IMR-90 (cell line): ENCODE data around the gene UBE2E2.

Source experiments
- CEBPB ChIP-seq: IDR thresholded peaks from 2 replicates; pipeline ENCODE4 v1.6.1; 2012; ENCODE audit warnings: low read depth, low read length, improper control_type of control experiment
- CTCF ChIP-seq: conservative IDR thresholded peaks from 2 replicates; pipeline ENCODE4 v1.5.1; 2012; ENCODE audit warnings: mild to moderate bottlenecking, low read depth, low read length, improper control_type of control experiment
- MAFK ChIP-seq: IDR thresholded peaks from 2 replicates; pipeline ENCODE4 v1.6.1; 2012; ENCODE audit warnings: low read depth, low read length, improper control_type of control experiment
- POLR2A ChIP-seq: IDR thresholded peaks from 2 replicates; pipeline ENCODE4 v1.6.1; 2012; ENCODE audit warnings: mild to moderate bottlenecking, low read depth, low read length
- RAD21 ChIP-seq: IDR thresholded peaks from 2 replicates; pipeline ENCODE4 v1.6.1; 2012; ENCODE audit warnings: low read length, improper control_type of control experiment
- RCOR1 ChIP-seq: IDR thresholded peaks from 2 replicates; pipeline ENCODE4 v1.6.1; 2012; ENCODE audit warnings: mild to moderate bottlenecking, low read length, improper control_type of control experiment; ENCODE audit not compliant: insufficient replicate concordance
- SMC3 ChIP-seq: fragments of 150-350 bp; IDR thresholded peaks from 2 replicates; pipeline ENCODE4 v1.6.1; 2016; ENCODE audit warnings: low read depth, mild to moderate bottlenecking, antibody characterized with exemption, low read length, moderate library complexity

- TF ChIP-seq CTCF (no peak), POLR2A (no peak), CEBPB (no peak), SMC3 (no peak), RAD21 (no peak), MAFK (no peak), RCOR1 (no peak)
These were observed 193.6 kb downstream of the UBE2E2 start for GRCh38 chr3:23396746-23397145.
